GM12878 (cell line): Measurements from ENCODE around the gene ZNF354B. TPM values are rescaled to one million over a fixed set of nuclear protein-coding genes. Genes with fewer than 3 reads are reported as not detected.
A peak's percentile ranks its signal among the peaks of the same experiment; 100 is the strongest.

Experiments
- BMI1 ChIP-seq: fragments of 450-650 bp; IDR thresholded peaks from 2 replicates; pipeline ENCODE4 v1.6.1; 2016; ENCODE audit warnings: mild to moderate bottlenecking, moderate library complexity, borderline replicate concordance
- BRCA1 ChIP-seq: IDR thresholded peaks from 2 replicates; pipeline ENCODE4 v1.6.1; 2011; ENCODE audit warnings: low read depth, low read length, improper control_type of control experiment
- CHD2 ChIP-seq: IDR thresholded peaks from 2 replicates; pipeline ENCODE4 v1.6.1; 2011; ENCODE audit warnings: low read depth, low read length, improper control_type of control experiment, borderline replicate concordance
- CREM ChIP-seq: IDR thresholded peaks from 2 replicates; pipeline ENCODE4 v1.6.1; 2014; ENCODE audit warnings: antibody characterized with exemption, low read depth
- CTCF ChIP-seq, 3 experiments: IDR thresholded peaks in 2 of 3; conservative IDR thresholded peaks in 1 of 3; 2 replicates each; pipeline ENCODE4 v1.5.1; 2011; ENCODE audit warnings: low read depth in 3 of 3, low read length in 3 of 3, mild to moderate bottlenecking in 3 of 3, control low read depth in 2 of 3, moderate library complexity in 2 of 3, inconsistent platforms in 1 of 3, mixed read lengths in 1 of 3; ENCODE audit not compliant: control insufficient read depth in 2 of 3, insufficient read depth in 1 of 3; ENCODE audit errors: extremely low read depth in 1 of 3
- EED ChIP-seq: sonication (generic); IDR thresholded peaks from 2 replicates; pipeline ENCODE4 v1.6.1; 2016; ENCODE audit warnings: antibody characterized with exemption, low read depth
- EGR1 ChIP-seq, 2 experiments: IDR thresholded peaks; 1 replicate in 1 of 2; 2 replicates in 1 of 2; pipeline ENCODE4 v1.6.1; 2011 to 2012; ENCODE audit warnings: low read depth in 2 of 2, low read length in 2 of 2, borderline replicate concordance in 1 of 2, mild to moderate bottlenecking in 1 of 2, moderate library complexity in 1 of 2
- IKZF1 ChIP-seq: fragments of 450-650 bp; conservative IDR thresholded peaks from 2 replicates; pipeline ENCODE4 v1.6.1; 2017; ENCODE audit warnings: antibody characterized with exemption, mild to moderate bottlenecking
- IRF4 ChIP-seq: IDR thresholded peaks from 2 replicates; pipeline ENCODE4 v1.6.1; 2011; ENCODE audit warnings: low read depth, low read length
- MEF2B ChIP-seq: fragments of 450-650 bp; IDR thresholded peaks from 2 replicates; pipeline ENCODE4 v1.6.1; 2018; ENCODE audit warnings: mild to moderate bottlenecking, moderate library complexity; ENCODE audit not compliant: partially characterized antibody, poor library complexity, severe bottlenecking
- NR2F1 ChIP-seq: fragments of 450-650 bp; conservative IDR thresholded peaks from 2 replicates; pipeline ENCODE4 v1.6.1; 2017; ENCODE audit warnings: mild to moderate bottlenecking
- PKNOX1 ChIP-seq: fragments of 450-650 bp; IDR thresholded peaks from 2 replicates; pipeline ENCODE4 v1.6.1; 2016; ENCODE audit warnings: mild to moderate bottlenecking
- SMAD5 ChIP-seq: IDR thresholded peaks from 2 replicates; pipeline ENCODE4 v1.6.1; 2016; ENCODE audit warnings: antibody characterized with exemption, low read depth
- SMC3 ChIP-seq: IDR thresholded peaks from 2 replicates; pipeline ENCODE4 v1.6.1; 2011; ENCODE audit warnings: low read length, improper control_type of control experiment, borderline replicate concordance
- STAT1 ChIP-seq: fragments of 450-650 bp; conservative IDR thresholded peaks from 2 replicates; pipeline ENCODE4 v1.6.1; 2014; ENCODE audit warnings: antibody characterized with exemption, mild to moderate bottlenecking
- YY1 ChIP-seq: IDR thresholded peaks from 2 replicates; pipeline ENCODE4 v1.6.1; 2011; ENCODE audit warnings: low read depth, mild to moderate bottlenecking, low read length
- polyA plus RNA-seq, 11 experiments: library from polyadenylated mRNA; depleted of rRNA in 4 of 11; unstranded in 6 of 11; stranded (reverse) in 5 of 11; fragments of >200 nt; fragmentation: Nextera tagmentation in 4 of 11; fragmentation: Illumina TruSeq in 1 of 11; extraction: Ambion mirVana in 4 of 11; extraction: Trizol in 1 of 11; gene quantifications; 1 replicate in 1 of 11; 2 replicates in 10 of 11; pipeline versions ENCODE4 v1.2.1 to v1.2.3, GENCODE V29; 2011 to 2016; ENCODE audit warnings: inconsistent platforms in 2 of 11, missing spikeins in 2 of 11, low read depth in 1 of 11
- total RNA-seq, 4 experiments: library from RNA; depleted of rRNA in 3 of 4; stranded (reverse); fragments of >200 nt in 3 of 4; fragmentation: Illumina TruSeq in 1 of 4; extraction: Trizol in 1 of 4; gene quantifications; 2 replicates each; pipeline versions ENCODE4 v1.2.1 to v1.2.3, GENCODE V29; 2013 to 2021
- TF ChIP-seq, protein P1 (sequence below): fragments of 450-650 bp; conservative IDR thresholded peaks from 2 replicates; pipeline ENCODE4 v1.6.1; 2017; ENCODE audit warnings: mild to moderate bottlenecking, moderate library complexity
- TF ChIP-seq, protein P2 (sequence below): fragments of 450-650 bp; IDR thresholded peaks from 2 replicates; pipeline ENCODE4 v1.6.1; 2017; ENCODE audit warnings: antibody characterized with exemption, mild to moderate bottlenecking, moderate library complexity

ZNF354B gene
- total and polyA plus RNA-seq, 10 of the 15 experiments (the other 5 are each of a cell fraction or from before 2014, with no cell fraction given), result 0.64 to 11.1 (median 4.9) TPM

GRCh38 chr5:178859625-178860521 is at the start of gene ZNF354B (continued):
- TF ChIP-seq, protein P1, sequence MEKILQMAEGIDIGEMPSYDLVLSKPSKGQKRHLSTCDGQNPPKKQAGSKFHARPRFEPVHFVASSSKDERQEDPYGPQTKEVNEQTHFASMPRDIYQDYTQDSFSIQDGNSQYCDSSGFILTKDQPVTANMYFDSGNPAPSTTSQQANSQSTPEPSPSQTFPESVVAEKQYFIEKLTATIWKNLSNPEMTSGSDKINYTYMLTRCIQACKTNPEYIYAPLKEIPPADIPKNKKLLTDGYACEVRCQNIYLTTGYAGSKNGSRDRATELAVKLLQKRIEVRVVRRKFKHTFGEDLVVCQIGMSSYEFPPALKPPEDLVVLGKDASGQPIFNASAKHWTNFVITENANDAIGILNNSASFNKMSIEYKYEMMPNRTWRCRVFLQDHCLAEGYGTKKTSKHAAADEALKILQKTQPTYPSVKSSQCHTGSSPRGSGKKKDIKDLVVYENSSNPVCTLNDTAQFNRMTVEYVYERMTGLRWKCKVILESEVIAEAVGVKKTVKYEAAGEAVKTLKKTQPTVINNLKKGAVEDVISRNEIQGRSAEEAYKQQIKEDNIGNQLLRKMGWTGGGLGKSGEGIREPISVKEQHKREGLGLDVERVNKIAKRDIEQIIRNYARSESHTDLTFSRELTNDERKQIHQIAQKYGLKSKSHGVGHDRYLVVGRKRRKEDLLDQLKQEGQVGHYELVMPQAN, result peak; percentile 77
- TF ChIP-seq CHD2 (peak; percentile 32; the same call in 1 of the 2 replicates), SMC3 (no peak; the same call in 1 of the 2 replicates), YY1 (peak; percentile 87), CTCF (IDR thresholded peaks at IDR 0.05 in 2 of 3, conservative IDR thresholded peaks at IDR 0.05 in 1 of 3; ENCODE audit: control insufficient read depth in 2 of 3, extremely low read depth in 1 of 3, insufficient read depth in 1 of 3, low read depth in 3 of 3, low read length in 3 of 3) (peak in 2 of 3 experiments; percentile 6 to 10; a peak in 1 of 6 replicates), MEF2B (no peak), BMI1 (no peak), CREM (peak; percentile 91), PKNOX1 (peak; percentile 47), SMAD5 (no peak), STAT1 (0 out of 2 replicates have a peak, but pooled peaks have one; percentile 26), NR2F1 (peak; percentile 68), IRF4 (no peak), BRCA1 (no peak), EGR1 (IDR thresholded peaks at IDR 0.05; ENCODE audit: borderline replicate concordance in 1 of 2, low read depth in 2 of 2, low read length in 2 of 2) (peak in 1 of 2 experiments; percentile 62; a peak in 1 of 3 replicates), IKZF1 (peak; percentile 97), EED (0 out of 2 replicates have a peak, but pooled peaks have one; percentile 14)
- TF ChIP-seq, protein P2, sequence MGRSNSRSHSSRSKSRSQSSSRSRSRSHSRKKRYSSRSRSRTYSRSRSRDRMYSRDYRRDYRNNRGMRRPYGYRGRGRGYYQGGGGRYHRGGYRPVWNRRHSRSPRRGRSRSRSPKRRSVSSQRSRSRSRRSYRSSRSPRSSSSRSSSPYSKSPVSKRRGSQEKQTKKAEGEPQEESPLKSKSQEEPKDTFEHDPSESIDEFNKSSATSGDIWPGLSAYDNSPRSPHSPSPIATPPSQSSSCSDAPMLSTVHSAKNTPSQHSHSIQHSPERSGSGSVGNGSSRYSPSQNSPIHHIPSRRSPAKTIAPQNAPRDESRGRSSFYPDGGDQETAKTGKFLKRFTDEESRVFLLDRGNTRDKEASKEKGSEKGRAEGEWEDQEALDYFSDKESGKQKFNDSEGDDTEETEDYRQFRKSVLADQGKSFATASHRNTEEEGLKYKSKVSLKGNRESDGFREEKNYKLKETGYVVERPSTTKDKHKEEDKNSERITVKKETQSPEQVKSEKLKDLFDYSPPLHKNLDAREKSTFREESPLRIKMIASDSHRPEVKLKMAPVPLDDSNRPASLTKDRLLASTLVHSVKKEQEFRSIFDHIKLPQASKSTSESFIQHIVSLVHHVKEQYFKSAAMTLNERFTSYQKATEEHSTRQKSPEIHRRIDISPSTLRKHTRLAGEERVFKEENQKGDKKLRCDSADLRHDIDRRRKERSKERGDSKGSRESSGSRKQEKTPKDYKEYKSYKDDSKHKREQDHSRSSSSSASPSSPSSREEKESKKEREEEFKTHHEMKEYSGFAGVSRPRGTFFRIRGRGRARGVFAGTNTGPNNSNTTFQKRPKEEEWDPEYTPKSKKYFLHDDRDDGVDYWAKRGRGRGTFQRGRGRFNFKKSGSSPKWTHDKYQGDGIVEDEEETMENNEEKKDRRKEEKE, result no peak
